NOMO-1 treated with dmso at 0.1 percent for 144 hours (cell line): ENCODE results near the gene UBASH3B.
A peak's percentile ranks its signal among the peaks of the same experiment; 100 is the strongest.
"Not testable (repeated sequence)": the region's sequence is repeated elsewhere in the genome, so short reads cannot be mapped to it uniquely, and the experiment has no call there.

ENCODE experiments used
- DNase-seq: peaks from one replicate; lab custom pipeline; 2025; ENCODE audit not compliant: unreplicated experiment; lab: John Stamatoyannopoulos, UW

UBASH3B gene

GRCh38 chr11:122808478-122808869, 153.0 kb downstream of the UBASH3B start:
- DNase-seq: no peak

GRCh38 chr11:122809866-122810265, 154.3 kb downstream of the UBASH3B start:
- no peak for DNase-seq

- no peak for DNase-seq
These were observed 156.2 kb downstream of the UBASH3B start for GRCh38 chr11:122811721-122812120.

- DNase-seq: no peak
These were observed 157.1 kb downstream of the UBASH3B start for GRCh38 chr11:122812638-122813037.

GRCh38 chr11:122813176-122813893, 157.8 kb downstream of the UBASH3B start:
- DNase-seq: no peak

- no peak for DNase-seq
These were observed 158.4 kb downstream of the UBASH3B start for GRCh38 chr11:122813894-122814270.

- DNase-seq: no peak
These were observed 158.9 kb downstream of the UBASH3B start for GRCh38 chr11:122814401-122814800.

- DNase-seq: no peak
These were observed 160.4 kb downstream of the UBASH3B start for GRCh38 chr11:122815900-122816299.

- DNase-seq: no peak
These were observed 161.4 kb downstream of the UBASH3B start for GRCh38 chr11:122816761-122817520.

GRCh38 chr11:122820158-122820557, 164.6 kb downstream of the UBASH3B start:
- DNase-seq: no peak

- no peak for DNase-seq
These were observed 165.6 kb downstream of the UBASH3B start for GRCh38 chr11:122821169-122821568.

- DNase-seq: no peak
These were observed 166.7 kb downstream of the UBASH3B start for GRCh38 chr11:122822241-122822640.

- DNase-seq: no peak
These were observed 168.0 kb downstream of the UBASH3B start for GRCh38 chr11:122823564-122823963.

GRCh38 chr11:122829371-122829770, 173.8 kb downstream of the UBASH3B start:
- DNase-seq: not testable (repeated sequence)

- not testable (repeated sequence) for DNase-seq
These were observed 176.8 kb downstream of the UBASH3B start for GRCh38 chr11:122832297-122832696.

GRCh38 chr11:122832721-122833470, 177.4 kb downstream of the UBASH3B start:
- DNase-seq: peak; percentile 46

- DNase-seq: no peak
These were observed 178.4 kb downstream of the UBASH3B start for GRCh38 chr11:122833846-122834464.

GRCh38 chr11:122836916-122837315, 181.4 kb downstream of the UBASH3B start:
- DNase-seq: no peak

GRCh38 chr11:122837528-122838346, 182.2 kb downstream of the UBASH3B start:
- DNase-seq: no peak
